GM21381 (cell line): Measurements from ENCODE around the gene NR1H4.
"Not testable (repeated sequence)": the region's sequence is repeated elsewhere in the genome, so short reads cannot be mapped to it uniquely, and the experiment has no call there.

Experiments used
- ATAC-seq: cut with Tn5 transposase; IDR thresholded peaks from one replicate; pipeline ENCODE4 v1.9.1; 2021; ENCODE audit warnings: mild to moderate bottlenecking, moderate library complexity; ENCODE audit not compliant: unreplicated experiment

Gene NR1H4

GRCh38 chr12:100565987-100566545 lies 92.4 kb downstream of the NR1H4 start:
- no peak for ATAC-seq

- peak; percentile 97 for ATAC-seq
Observed at GRCh38 chr12:100566887-100567637, 93.4 kb downstream of the NR1H4 start.

- peak; percentile 19 for ATAC-seq
Observed at GRCh38 chr12:100567945-100568344, 94.3 kb downstream of the NR1H4 start.

- ATAC-seq, result no peak
Observed at GRCh38 chr12:100572184-100572583, 98.5 kb downstream of the NR1H4 start.

GRCh38 chr12:100573292-100574186 lies 99.9 kb downstream of the NR1H4 start, which contains the start of gene GAS2L3:
TSS of gene GAS2L3 (plus strand) at chr12:100573684. CDS start at chr12:100594905, 21,221 bp downstream.
- ATAC-seq, result peak; percentile 99

GRCh38 chr12:100574187-100575074 lies 100.8 kb downstream of the NR1H4 start:
- no peak for ATAC-seq

- ATAC-seq, result no peak
Observed at GRCh38 chr12:100576331-100577036, 102.8 kb downstream of the NR1H4 start.

GRCh38 chr12:100578923-100579322 lies 105.3 kb downstream of the NR1H4 start:
- ATAC-seq, result no peak

- no peak for ATAC-seq
Observed at GRCh38 chr12:100579844-100580243, 106.2 kb downstream of the NR1H4 start.

GRCh38 chr12:100584256-100584655 lies 110.6 kb downstream of the NR1H4 start:
- no peak for ATAC-seq

GRCh38 chr12:100591979-100592378 lies 118.3 kb downstream of the NR1H4 start:
- ATAC-seq, result no peak

- no peak for ATAC-seq
Observed at GRCh38 chr12:100593490-100593889, 119.8 kb downstream of the NR1H4 start.

- no peak for ATAC-seq
Observed at GRCh38 chr12:100601626-100602025, 128.0 kb downstream of the NR1H4 start.

- ATAC-seq, result not testable (repeated sequence)
Observed at GRCh38 chr12:100602997-100603396, 129.3 kb downstream of the NR1H4 start.

- ATAC-seq, result no peak
Observed at GRCh38 chr12:100608776-100609175, 135.1 kb downstream of the NR1H4 start.

- no peak for ATAC-seq
Observed at GRCh38 chr12:100610666-100611430, 137.2 kb downstream of the NR1H4 start.

- ATAC-seq, result no peak
Observed at GRCh38 chr12:100612606-100613005, 138.9 kb downstream of the NR1H4 start.
